ENCODE results near the gene NCOA3. TPM values are rescaled to one million over a fixed set of nuclear protein-coding genes. Genes with fewer than 3 reads are reported as not detected.

The NCOA3 gene
- total RNA-seq, 1 experiment from 2014 or later, result 23.3 TPM

- TF ChIP-seq CTCF (conservative IDR thresholded peaks at IDR 0.05), result no peak
- H4K91ac ChIP-seq (ENCODE audit: insufficient read length, low read depth, low read length), result no peak overlapping the region
- no peaks in the 10 kb centered on the region for H4K20me1 ChIP-seq (ENCODE audit: control insufficient read depth, insufficient read depth, insufficient read length)
- H3K27me3 ChIP-seq (ENCODE audit: insufficient read depth, low read length), result no peaks in the 10 kb centered on the region
- no peak overlapping the region for H4K5ac ChIP-seq (ENCODE audit: insufficient read length, low read depth, low read length)
- H3K18ac ChIP-seq (ENCODE audit: insufficient read length, low read depth, low read length), result no peak overlapping the region
- no peak overlapping the region for H3K9ac ChIP-seq (ENCODE audit: extremely low read depth, insufficient read length, low read length)
- no peak overlapping the region for H3K14ac ChIP-seq (ENCODE audit: insufficient read depth, low read length)
- no peak overlapping the region for H3K4ac ChIP-seq (ENCODE audit: low read depth, low read length)
- peaks cover 3 to 8% (median 4%) of the 10 kb centered on the region in 3 experiments; a peak in 6 of 7 replicates for H3K36me3 Mint-ChIP-seq (ENCODE audit: insufficient read depth in 1 of 3, low read depth in 3 of 3)
- peaks cover 0 to 4% of the 10 kb centered on the region in 2 experiments; a peak in 4 of 5 replicates for H3K9me3 Mint-ChIP-seq
- no peaks in the 10 kb centered on the region for H3K23me2 ChIP-seq (ENCODE audit: insufficient read length, low read depth, low read length, poor library complexity, severe bottlenecking)
- DNase-seq, result no peak
- peaks cover 2% of the 10 kb centered on the region; the same call in 1 of the 2 replicates for H3K4me1 ChIP-seq (ENCODE audit: insufficient read depth, low read length)
- no peak overlapping the region for H2BK20ac ChIP-seq (ENCODE audit: low read depth, low read length, poor library complexity, severe bottlenecking)
- H3K27ac ChIP-seq (ENCODE audit: insufficient read length, low read depth, low read length), result no peak overlapping the region
- H3K4me1 Mint-ChIP-seq, result peaks cover 19 to 31% of the 10 kb centered on the region in 2 experiments
- no peak overlapping the region for H3K56ac ChIP-seq (ENCODE audit: insufficient read length, low read depth, low read length)
- no peak overlapping the region for H2BK5ac ChIP-seq (ENCODE audit: insufficient read length, low read length)
- H3K23ac ChIP-seq (ENCODE audit: insufficient read length, low read depth, low read length), result no peak overlapping the region
- no CpG with 5 or more reads among the region's 3 CpGs for WGBS (ENCODE audit: extremely low coverage, insufficient read length, low lambda C conversion rate)
- H4K8ac ChIP-seq (replicated peaks; ENCODE audit: insufficient read length, low read depth, low read length), result no peak overlapping the region
- no peak overlapping the region for H3K4me3 Mint-ChIP-seq
- H2AFZ ChIP-seq (ENCODE audit: low read length), result no peak overlapping the region
- no peak overlapping the region for H3T11ph ChIP-seq (ENCODE audit: low read length)
- no peak overlapping the region for H2BK15ac ChIP-seq (ENCODE audit: low read depth, low read length)
- peak overlapping the region in 1 of 3 experiments; percentile 73; a peak in 2 of 7 replicates for H3K27ac Mint-ChIP-seq
- H3K9me3 ChIP-seq (ENCODE audit: control insufficient read depth, low read depth, low read length), result no peaks in the 10 kb centered on the region
- peaks cover 2% of the 10 kb centered on the region; the same call in 1 of the 2 replicates for H3K79me2 ChIP-seq (ENCODE audit: insufficient read depth, low read length)
- no peaks in the 10 kb centered on the region for H3K27me3 Mint-ChIP-seq (ENCODE audit: low read depth)
- no peak overlapping the region for H2BK12ac ChIP-seq (ENCODE audit: insufficient read length, low read depth, low read length)
- H2BK120ac ChIP-seq (ENCODE audit: low read depth, low read length, poor library complexity, severe bottlenecking), result no peak overlapping the region
- H3K4me2 ChIP-seq (ENCODE audit: insufficient read depth, insufficient read length, low read length), result no peak overlapping the region
- peaks cover 5% of the 10 kb centered on the region for H3K79me1 ChIP-seq (ENCODE audit: insufficient read depth, low read depth, low read length, poor library complexity, severe bottlenecking)
- H2AK5ac ChIP-seq (ENCODE audit: insufficient read length, low read length), result no peak overlapping the region
Measured at GRCh38 chr20:47549671-47550070, 48.0 kb downstream of the NCOA3 start.

Measured in H9 (cell line).